Ureter (tissue), 1 donor: ENCODE results near the gene LRRC15. TPM values are rescaled to one million over a fixed set of nuclear protein-coding genes. Genes with fewer than 3 reads are reported as not detected.
A peak's percentile ranks its signal among the peaks of the same experiment; 100 is the strongest.

Experiments used
- DNase-seq: peaks from one replicate; pipeline ENCODE4 v3.0.0-alpha.2; 2020; ENCODE audit warnings: low spot score
- total RNA-seq: library from RNA; stranded (reverse); gene quantifications from one replicate; pipeline ENCODE4 v1.2.4, GENCODE V29; 2023
- donor health status: DM: yes; HTN: yes; CAD: no.

Gene LRRC15
- total RNA-seq, 1 donor from 2014 or later = 0.29 TPM

DNA sequence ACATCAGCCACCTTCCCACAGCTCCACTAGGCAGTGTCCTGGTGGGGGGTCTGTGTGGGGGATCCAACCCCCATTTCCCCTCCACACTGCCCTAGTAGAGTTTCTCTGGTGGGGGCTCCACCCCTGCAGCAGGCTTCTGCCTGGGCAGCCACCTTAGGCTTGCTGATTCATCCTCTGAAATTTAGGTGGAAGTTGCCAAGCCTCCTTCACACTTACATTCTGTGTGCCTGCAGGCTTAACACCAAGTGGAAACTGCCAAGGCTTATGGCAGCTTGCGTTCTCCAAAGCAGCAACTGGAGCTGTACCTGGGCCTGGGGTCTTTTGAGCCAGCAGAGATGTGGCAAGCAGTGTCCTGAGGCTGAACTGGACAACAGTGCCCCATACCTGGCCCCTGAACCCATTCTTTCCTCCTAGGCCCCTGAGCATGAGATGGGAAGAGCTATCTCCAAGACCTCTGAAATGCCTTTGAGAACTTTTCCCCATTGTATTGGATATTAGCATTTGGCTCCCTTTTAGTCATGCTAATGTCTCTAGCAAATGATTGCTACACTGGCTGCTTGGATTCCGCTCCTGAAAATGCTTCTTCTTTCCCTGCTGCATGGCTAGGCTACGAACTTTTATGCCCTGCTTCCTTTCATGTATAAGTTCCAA lies 50.9 kb downstream of the LRRC15 start:
- DNase-seq = no peak

GRCh38 chr3:194316918-194317317 lies 52.6 kb downstream of the LRRC15 start:
- no peak for DNase-seq

DNA sequence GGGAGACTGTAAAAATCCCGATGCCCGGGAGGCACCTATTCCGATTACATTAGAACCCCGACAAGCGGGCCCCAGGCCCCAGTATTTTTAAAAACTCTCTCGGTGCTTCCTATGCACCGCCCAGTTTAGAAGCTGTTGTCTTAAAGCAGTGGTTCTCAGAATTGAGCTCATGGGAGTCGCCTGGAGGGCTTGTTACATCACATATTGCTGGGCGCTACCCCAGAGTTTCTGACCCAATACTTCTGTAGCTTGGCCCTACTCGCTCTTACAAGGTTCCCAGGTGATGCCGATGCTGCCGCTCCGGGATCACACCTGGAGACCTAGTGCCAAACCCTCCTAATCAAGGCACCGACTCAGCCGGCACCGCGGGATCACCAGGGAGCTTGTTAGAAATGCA lies 53.6 kb downstream of the LRRC15 start:
- no peak for DNase-seq

GRCh38 chr3:194315088-194315964 lies 54.2 kb downstream of the LRRC15 start:
- peak; percentile 89 for DNase-seq

DNA sequence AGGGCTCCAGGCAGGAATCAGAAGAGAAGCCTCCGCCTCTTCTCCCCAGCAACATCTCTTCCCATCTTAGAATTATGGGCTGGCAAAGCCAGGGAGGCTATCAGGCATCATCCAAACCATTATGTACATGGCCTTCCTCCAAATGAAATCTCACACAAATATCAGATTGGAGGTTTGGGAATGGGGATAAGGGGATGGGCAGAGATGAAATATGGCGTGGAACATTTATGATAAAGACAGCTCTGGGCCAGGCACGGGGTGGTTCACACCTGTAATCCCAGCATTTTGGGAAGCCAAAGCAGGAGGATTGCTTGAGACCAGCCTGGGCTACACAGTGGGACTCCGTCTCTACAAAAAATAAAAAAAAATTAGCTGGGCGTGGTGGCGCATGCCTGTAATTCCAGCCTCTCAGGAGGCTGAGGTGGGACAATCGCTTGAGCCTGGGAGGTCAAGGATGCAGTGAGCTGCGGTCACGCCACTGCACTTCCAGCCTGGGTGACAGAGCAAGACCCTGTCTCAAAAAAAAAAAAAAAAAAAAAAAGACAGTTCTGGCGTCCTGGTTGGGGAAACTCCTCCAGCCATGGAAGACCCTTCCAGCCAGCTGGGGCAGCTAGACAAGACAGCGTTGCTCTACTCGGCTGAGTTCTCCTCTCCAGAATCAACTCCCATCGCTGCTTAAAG lies 55.0 kb downstream of the LRRC15 start:
- DNase-seq = no peak

DNA sequence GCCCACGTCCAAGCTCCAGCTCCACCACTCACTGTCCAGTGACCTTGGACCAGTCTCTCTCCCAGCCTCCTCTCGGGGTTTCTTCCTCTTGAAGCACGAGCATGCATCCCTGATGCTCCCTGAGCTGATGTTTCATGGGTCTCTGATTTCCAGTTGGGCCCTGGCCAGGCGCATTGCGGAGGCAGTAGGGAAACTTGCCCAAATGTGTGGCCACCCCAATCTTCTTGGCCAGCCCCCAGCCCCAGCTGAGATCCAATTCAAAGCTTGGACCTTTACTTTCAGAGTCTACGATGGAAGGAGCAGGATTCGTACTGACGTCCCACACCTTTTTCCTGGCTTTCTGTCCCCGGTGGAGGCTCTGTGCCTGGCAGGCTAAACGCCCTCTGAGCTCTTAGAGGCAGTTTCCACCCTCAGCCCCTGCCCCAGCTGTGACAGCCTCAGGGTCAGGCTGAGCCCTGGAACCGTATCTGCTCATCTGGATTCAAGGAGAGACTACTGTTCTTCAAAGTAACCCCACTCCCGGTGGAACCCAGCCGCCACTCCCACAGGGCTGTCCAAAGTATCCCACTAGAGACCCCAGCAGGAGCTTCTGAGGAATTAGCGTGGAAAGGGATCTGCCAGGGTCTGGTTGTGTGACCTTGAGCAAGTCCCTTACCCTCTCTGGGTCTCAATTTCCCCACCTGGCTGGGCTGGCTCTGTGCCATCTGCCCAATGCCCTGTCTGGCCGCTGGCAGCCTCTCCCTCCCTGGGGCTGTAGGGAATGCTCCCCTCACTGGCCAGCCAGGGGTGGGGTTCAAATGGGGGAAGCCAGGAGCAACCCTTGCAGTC lies 55.8 kb downstream of the LRRC15 start:
- peak; percentile 76 for DNase-seq

DNA sequence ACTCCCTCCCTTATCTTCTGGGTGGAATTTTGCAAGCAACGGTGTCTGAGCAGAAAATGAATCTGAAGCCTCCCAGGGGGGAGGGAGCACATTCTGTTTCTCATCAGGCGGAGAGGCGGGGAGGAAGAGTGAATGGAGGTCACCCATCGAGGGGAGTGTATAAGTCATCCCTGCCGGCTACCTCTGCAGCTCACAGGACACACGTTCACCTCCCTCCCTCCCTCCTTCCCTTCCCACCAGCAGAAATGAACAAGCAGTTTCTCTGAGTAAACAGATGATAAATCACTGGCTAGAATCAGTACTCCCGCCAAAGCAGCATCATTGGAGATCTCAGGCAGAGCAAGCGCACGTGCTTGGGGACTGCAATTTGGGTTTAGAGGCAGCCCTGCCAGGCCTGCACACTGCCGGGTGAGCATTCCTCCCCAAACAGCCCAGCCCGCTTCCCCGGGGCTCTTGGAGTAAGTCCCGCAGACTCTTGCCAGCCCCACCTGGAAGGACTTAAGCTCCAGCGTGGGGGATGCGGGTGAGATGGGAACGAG lies 56.7 kb downstream of the LRRC15 start:
- peak; percentile 85 for DNase-seq

DNA sequence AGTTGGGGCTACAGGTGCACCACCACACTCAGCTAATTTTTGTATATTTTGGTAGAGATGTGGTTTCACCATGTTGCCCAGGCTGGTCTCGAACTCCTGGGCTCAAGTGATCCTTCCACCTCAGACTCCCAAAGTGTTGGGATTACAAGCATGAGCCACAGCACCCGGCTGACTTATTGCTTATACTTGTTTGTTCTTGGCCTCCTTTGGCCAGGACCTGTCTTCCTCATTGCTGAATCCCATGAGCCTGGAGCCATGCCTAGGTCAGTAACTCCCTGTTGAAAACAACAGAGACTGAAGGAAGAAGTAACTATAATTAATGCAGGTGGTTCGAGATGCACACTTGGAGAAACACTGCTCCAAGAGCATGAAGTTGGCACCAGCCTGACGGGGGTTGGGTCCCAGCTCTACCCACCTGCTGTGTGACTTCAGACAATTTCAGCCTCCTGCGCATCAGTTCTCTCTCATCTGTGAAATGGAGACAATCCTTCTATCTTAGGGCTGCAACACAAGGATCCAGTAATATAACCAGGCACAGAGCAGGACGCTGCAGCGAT lies 57.3 kb downstream of the LRRC15 start:
- no peak for DNase-seq

DNA sequence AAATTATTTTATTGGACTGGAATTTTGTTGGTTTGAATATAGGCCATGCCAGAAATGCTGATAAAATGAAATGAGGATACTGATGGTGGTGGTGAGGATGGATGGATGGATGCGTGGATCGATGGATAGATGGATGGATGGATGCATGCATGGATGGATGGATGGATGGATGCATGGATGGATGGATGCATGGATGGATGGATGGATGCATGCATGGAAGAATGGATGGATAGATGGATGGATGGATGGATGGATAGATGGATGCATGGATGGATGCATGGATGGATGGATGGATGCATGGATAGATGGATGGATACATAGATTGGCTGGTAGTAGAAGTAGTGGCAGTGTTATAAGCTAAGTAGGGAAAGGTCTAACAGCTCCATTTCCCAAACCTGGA lies 58.5 kb downstream of the LRRC15 start:
- DNase-seq = no peak

- DNase-seq = no peak
Measured at GRCh38 chr3:194310060-194310835, 59.3 kb downstream of the LRRC15 start.

- DNase-seq = no peak
Measured at GRCh38 chr3:194308601-194309449, 60.7 kb downstream of the LRRC15 start.

DNA sequence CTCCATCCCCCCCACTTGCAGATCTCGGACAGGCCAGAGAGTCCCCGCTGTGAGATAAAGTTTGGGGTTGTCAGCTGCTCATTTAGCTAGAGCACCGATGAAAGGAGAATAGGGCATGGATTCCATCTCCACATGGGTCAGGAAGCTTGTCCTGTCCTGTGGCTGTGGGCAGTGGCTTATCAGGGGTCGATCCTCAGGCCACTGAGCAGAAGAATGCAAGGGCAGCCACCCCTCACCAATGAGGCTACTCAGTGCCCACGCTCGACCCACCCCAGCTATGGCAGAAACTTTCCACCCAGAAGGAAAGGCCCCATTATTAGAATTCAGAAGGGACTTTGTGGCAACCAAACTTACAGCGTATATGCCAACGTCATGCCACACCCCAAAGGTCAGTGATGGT lies 61.7 kb downstream of the LRRC15 start:
- no peak for DNase-seq

- no peak for DNase-seq
Measured at GRCh38 chr3:194306771-194307640, 62.5 kb downstream of the LRRC15 start.

- DNase-seq = no peak
Measured at GRCh38 chr3:194306109-194306686, 63.3 kb downstream of the LRRC15 start.

DNA sequence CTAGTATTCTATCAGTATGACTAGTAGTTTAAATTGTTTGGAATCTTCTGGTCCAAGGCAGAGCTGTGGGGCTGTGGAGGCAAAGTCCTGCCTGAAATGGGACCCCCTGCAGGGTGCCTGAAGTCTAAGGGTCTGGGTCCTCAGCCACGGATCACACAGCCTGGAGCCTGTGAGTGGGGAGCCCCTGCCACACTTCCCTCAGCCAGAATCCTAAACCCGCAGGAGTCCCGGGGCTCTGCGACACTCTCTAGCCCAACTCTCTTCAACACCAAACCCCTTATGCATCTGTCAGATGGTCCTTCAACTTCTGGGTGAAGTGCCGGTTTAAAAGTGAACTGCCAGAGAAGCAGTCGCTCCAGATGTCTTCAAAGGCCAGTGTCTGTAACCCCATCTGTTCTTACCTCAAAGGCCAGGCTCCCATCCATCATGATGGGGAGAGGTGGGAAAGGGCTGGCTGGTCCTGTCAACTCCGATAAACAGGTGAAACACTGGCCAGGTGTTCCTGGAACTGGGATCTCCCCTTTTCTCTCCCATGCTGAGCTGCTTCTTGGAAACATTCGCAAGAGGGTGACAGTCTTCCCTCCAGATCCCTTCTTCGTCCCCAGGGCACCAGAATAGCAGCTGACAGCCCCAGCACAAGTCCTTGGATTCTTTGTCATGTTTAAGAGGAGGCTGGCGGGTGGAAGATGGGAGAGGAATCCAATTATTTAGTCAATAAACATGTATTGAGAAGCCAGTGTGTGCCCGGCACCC lies 64.0 kb downstream of the LRRC15 start:
- DNase-seq = no peak
